ENCODE measurements around the gene ARHGDIB. TPM values are rescaled to one million over a fixed set of nuclear protein-coding genes. Genes with fewer than 3 reads are reported as not detected.

ARHGDIB gene
- total RNA-seq, 1 experiment from 2014 or later = 7.7 TPM

DNA sequence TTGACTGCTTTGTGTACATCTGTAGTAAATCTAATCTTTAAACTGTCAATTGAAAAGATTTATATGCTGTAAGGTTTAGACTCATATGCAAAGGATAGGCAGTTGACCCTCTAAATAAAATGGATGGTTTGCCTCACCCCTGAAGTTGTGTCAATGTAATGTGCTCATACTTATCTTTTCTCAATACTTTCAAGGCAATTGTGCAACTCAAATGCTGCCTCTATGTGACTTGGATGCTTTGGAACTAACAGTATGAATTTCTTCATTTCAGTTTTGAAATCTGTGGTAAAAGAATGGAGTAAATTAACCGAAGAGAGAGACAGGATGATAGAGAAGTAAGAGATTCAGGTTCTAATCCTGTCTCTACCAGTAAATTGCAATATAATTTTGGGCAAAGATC, 21.2 kb upstream of the ARHGDIB start:
- Mint-ChIP-seq H3K27me3 (ENCODE audit: insufficient read depth, unreplicated experiment) (no peaks in the 10 kb centered on the region), H3K27ac (ENCODE audit: low read depth, unreplicated experiment) (no peak overlapping the region), H3K4me1 (ENCODE audit: insufficient read depth, unreplicated experiment) (no peaks in the 10 kb centered on the region), H3K4me3 (ENCODE audit: unreplicated experiment) (no peak overlapping the region), H3K36me3 (ENCODE audit: insufficient read depth, unreplicated experiment) (no peaks in the 10 kb centered on the region), H3K9me3 (ENCODE audit: unreplicated experiment) (no peaks in the 10 kb centered on the region)
- intact Hi-C loops (cut with micrococcal nuclease) = no loop called here
- TF ChIP-seq CTCF (IDR thresholded peaks at IDR 0.05; ENCODE audit: unreplicated experiment) = no peak
- no peak for DNase-seq (ENCODE audit: unreplicated experiment)
- BruUV-seq (replicated peaks) = no TSS peak
- CTCF ChIA-PET = interaction anchor here (1.3 kb wide), 1 partner anchor 238 kb away, joined by 5 read pairs; the partner anchor contains the start of gene RERG
- POLR2A ChIA-PET = no interaction called here

DNA sequence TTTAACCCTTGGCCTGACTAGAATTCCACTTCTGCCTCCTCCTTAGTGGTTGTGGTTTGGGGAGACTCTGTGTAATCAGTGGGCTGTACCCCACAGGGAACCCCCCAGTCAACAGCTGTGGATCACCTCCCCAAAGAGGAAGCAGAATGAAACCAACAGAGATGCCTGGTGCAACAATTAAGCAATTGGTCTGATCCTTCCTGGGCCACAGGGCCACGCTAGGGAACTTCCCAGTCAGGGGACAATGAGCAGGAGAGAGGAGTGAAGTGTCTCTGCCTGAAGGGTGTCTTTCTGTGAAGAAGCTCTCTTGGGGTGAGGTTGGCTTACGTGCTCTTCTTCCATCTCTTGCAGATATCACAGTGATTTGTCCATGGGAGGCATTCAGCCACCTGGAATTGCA, 19.6 kb upstream of the ARHGDIB start:
- Mint-ChIP-seq H3K27ac (ENCODE audit: low read depth, unreplicated experiment) (no peak overlapping the region), H3K4me1 (ENCODE audit: insufficient read depth, unreplicated experiment) (no peaks in the 10 kb centered on the region), H3K36me3 (ENCODE audit: insufficient read depth, unreplicated experiment) (no peaks in the 10 kb centered on the region), H3K27me3 (ENCODE audit: insufficient read depth, unreplicated experiment) (no peaks in the 10 kb centered on the region), H3K4me3 (ENCODE audit: unreplicated experiment) (no peak overlapping the region), H3K9me3 (ENCODE audit: unreplicated experiment) (no peaks in the 10 kb centered on the region)
- no TSS peak for BruUV-seq (replicated peaks)
- intact Hi-C loops (cut with micrococcal nuclease) = no loop called here
- POLR2A ChIA-PET = no interaction called here
- CTCF ChIA-PET = interaction anchor here (1.0 kb wide), 1 partner anchor 30 kb away, joined by 3 read pairs; no protein-coding TSS in a partner anchor
- DNase-seq (ENCODE audit: unreplicated experiment) = no peak
- no peak for TF ChIP-seq CTCF (IDR thresholded peaks at IDR 0.05; ENCODE audit: unreplicated experiment)

- no peaks in the 10 kb centered on the region for H3K9me3 Mint-ChIP-seq (ENCODE audit: unreplicated experiment)
- no peak for DNase-seq (ENCODE audit: unreplicated experiment)
- H3K4me1 Mint-ChIP-seq (ENCODE audit: insufficient read depth, unreplicated experiment) = no peaks in the 10 kb centered on the region
- H3K27me3 Mint-ChIP-seq (ENCODE audit: insufficient read depth, unreplicated experiment) = no peaks in the 10 kb centered on the region
- TF ChIP-seq CTCF (IDR thresholded peaks at IDR 0.05; ENCODE audit: unreplicated experiment) = no peak
- no peak overlapping the region for H3K4me3 Mint-ChIP-seq (ENCODE audit: unreplicated experiment)
- no TSS peak for BruUV-seq (replicated peaks)
- intact Hi-C loops (cut with micrococcal nuclease) = no loop called here
- ChIA-PET CTCF (no interaction called here), POLR2A (interaction anchor here (0.9 kb wide), 1 partner anchor 18 kb away, joined by 3 read pairs; no protein-coding TSS in a partner anchor)
- no peaks in the 10 kb centered on the region for H3K36me3 Mint-ChIP-seq (ENCODE audit: insufficient read depth, unreplicated experiment)
- no peak overlapping the region for H3K27ac Mint-ChIP-seq (ENCODE audit: low read depth, unreplicated experiment)
These were observed 18.1 kb upstream of the ARHGDIB start for GRCh38 chr12:14979468-14979867.

GRCh38 chr12:14976658-14977057, 15.3 kb upstream of the ARHGDIB start:
- Mint-ChIP-seq H3K27ac (ENCODE audit: low read depth, unreplicated experiment) (no peak overlapping the region), H3K4me3 (ENCODE audit: unreplicated experiment) (no peak overlapping the region), H3K27me3 (ENCODE audit: insufficient read depth, unreplicated experiment) (no peaks in the 10 kb centered on the region), H3K9me3 (ENCODE audit: unreplicated experiment) (no peaks in the 10 kb centered on the region), H3K4me1 (ENCODE audit: insufficient read depth, unreplicated experiment) (no peaks in the 10 kb centered on the region), H3K36me3 (ENCODE audit: insufficient read depth, unreplicated experiment) (no peaks in the 10 kb centered on the region)
- POLR2A ChIA-PET = no interaction called here
- CTCF ChIA-PET = interaction anchor here (0.5 to 2.0 kb wide), 2 partner anchors 131 to 621 kb away, joined by 3 to 5 read pairs; no protein-coding TSS in a partner anchor
- TF ChIP-seq CTCF (IDR thresholded peaks at IDR 0.05; ENCODE audit: unreplicated experiment) = no peak
- BruUV-seq (replicated peaks) = no TSS peak
- DNase-seq (ENCODE audit: unreplicated experiment) = no peak
- intact Hi-C loops (cut with micrococcal nuclease) = no loop called here

Data from MCF 10A (cell line).